Heart left ventricle (tissue), 16 donors: Measurements from ENCODE around the gene CASZ1. TPM values are rescaled to one million over a fixed set of nuclear protein-coding genes. Genes with fewer than 3 reads are reported as not detected.

Experiments
- ATAC-seq, 4 donors: fragments of 200-7000 bp; cut with Tn5 transposase; one replicate each; pipeline ENCODE4 v1.9.1; 2020 to 2022; ENCODE audit warnings: moderate library complexity in 4 of 4, mild to moderate bottlenecking in 3 of 4, moderate number of reproducible peaks in 1 of 4
- DNase-seq, 5 donors: peaks; one replicate each; pipeline ENCODE4 v3.0.0-alpha.2; 2020
- H3K27ac ChIP-seq, 12 donors: fragments of 200-600 bp; sonication (generic) in 4 of 12; one replicate each; pipeline versions ENCODE4 v1.5.0 to v1.8.0; 2016 to 2022; ENCODE audit warnings: mild to moderate bottlenecking in 2 of 12
- H3K27me3 ChIP-seq, 9 donors: fragments of 200-600 bp; sonication (generic) in 2 of 9; one replicate each; pipeline versions ENCODE4 v1.5.1 to v1.8.0; 2016 to 2022; ENCODE audit warnings: mild to moderate bottlenecking in 3 of 9
- H3K36me3 ChIP-seq, 9 donors: fragments of 200-600 bp; sonication (generic) in 2 of 9; one replicate each; pipeline versions ENCODE4 v1.5.0 to v1.8.0; 2018 to 2022; ENCODE audit warnings: mild to moderate bottlenecking in 2 of 9
- H3K4me1 ChIP-seq, 12 donors: fragments of 200-600 bp; sonication (generic) in 4 of 12; one replicate each; pipeline versions ENCODE4 v1.5.0 to v1.8.0; 2016 to 2022; ENCODE audit warnings: mild to moderate bottlenecking in 3 of 12
- H3K4me3 ChIP-seq, 12 donors: fragments of 200-600 bp; sonication (generic) in 4 of 12; one replicate each; pipeline versions ENCODE4 v1.5.0 to v1.8.0; 2017 to 2022; ENCODE audit warnings: mild to moderate bottlenecking in 9 of 12, moderate library complexity in 4 of 12
- H3K9me3 ChIP-seq, 12 donors: fragments of 200-600 bp; sonication (generic) in 4 of 12; one replicate each; pipeline versions ENCODE4 v1.5.0 to v1.8.0; 2016 to 2022; ENCODE audit warnings: mild to moderate bottlenecking in 1 of 12
- CTCF ChIP-seq, 12 donors: fragments of 200-600 bp; sonication (generic) in 4 of 12; IDR thresholded peaks; one replicate each; pipeline versions ENCODE4 v1.5.0 to v1.8.0; 2018 to 2022; ENCODE audit warnings: antibody characterized with exemption in 12 of 12, mild to moderate bottlenecking in 5 of 12
- POLR2A ChIP-seq, 2 donors: fragments of 450-650 bp; IDR thresholded peaks; one replicate each; pipeline ENCODE4 v1.6.1; 2017; ENCODE audit warnings: antibody characterized with exemption in 2 of 2, mild to moderate bottlenecking in 2 of 2, moderate library complexity in 2 of 2
- WGBS, 4 donors: extraction: QIAGEN DNeasy Blood & Tissue Kit in 2 of 4; methylation state at CpG; one replicate each; pipeline versions ENCODE4 v1.1.5 to v1.1.7; 2013 to 2018; 5-methylcytosine and 5-hydroxymethylcytosine counted together
- intact Hi-C, 10 donors: fragments of 100-400 bp; cut with DNase I; formaldehyde crosslinking; loops; one replicate each; pipeline versions ENCODE4 v1.11.1 to v1.14.2; 2022
- polyA plus RNA-seq, 2 donors: library from polyadenylated mRNA; stranded (reverse); fragments of 200-250 nt; gene quantifications; one replicate each; pipeline ENCODE4 v1.2.3, GENCODE V29; 2013
- total RNA-seq, 9 donors: library from RNA; depleted of rRNA in 2 of 9; stranded (reverse); fragments of >200 nt in 2 of 9; fragmentation: NEBNext Ultra II Directional in 3 of 9; extraction: Animal tissue kit (Norgen Biotek cat#: 25700) in 3 of 9; gene quantifications; one replicate each; pipeline versions ENCODE4 v1.1.0 to v1.2.4, GENCODE V29; 2016 to 2023
- donor health status: ischemic (EF 13 %, LVEDD 7.1; RV severe dilation, severe dysfunction).
- donor health status: healthy with polysubstance abuse.
- donor health status: DM: no; HTN: yes; CAD: no.
- donor health status: DM: no; HTN: no; CAD: no.
- donor health status: ischemic (EF 25% LVEDD 6.9; RV normal size, moderate dysfunction).
- donor health status: ischemic (EF 25% LVEDD 5.7; RV mildly dilated, moderate dysfunction).
- donor health status: healthy.
- donor health status: DM: yes; HTN: yes; CAD: no.
- donor health status: ischemic (EF 35%, LVEDD 5.7; RV mildly dilated, moderate dysfunction).
- donor health status: nonischemic (EF 11% LVEDD 7.7; RV severe dilation, severe dysfunction).
- donor health status: DM: yes; HTN: yes; CAD: no.
- donor health status: PGD.
- donor health status: ischemic (EF 29% LVEDD 5.4; RV normal size, mild dysfunction).
- donor health status: nonischemic (EF 23%, LVEDD 6.1; RV moderate dilation, normal function).

Gene CASZ1
- total and polyA plus RNA-seq, 11 donors: 28.8 to 84.9 (median 55.0) TPM

- Histone ChIP-seq H3K4me3 (no peak overlapping the region), H3K4me1 (peaks cover 0 to 71% (median 33%) of the 10 kb centered on the region in 12 donors), H3K9me3 (no peaks in the 10 kb centered on the region), H3K36me3 (no peaks in the 10 kb centered on the region), H3K27me3 (no peaks in the 10 kb centered on the region), H3K27ac (peak overlapping the region in 3 of 12 donors; percentile 82 to 87 (median 87))
- TF ChIP-seq CTCF (IDR thresholded peaks at IDR 0.05): no peak
- no peak for TF ChIP-seq POLR2A (IDR thresholded peaks at IDR 0.05)
- intact Hi-C loops: loop anchor here in 1 of 10 donors (5.0 kb wide), 1 partner anchor 42 kb away; no protein-coding TSS in a partner anchor
- no peak for ATAC-seq
- WGBS, 4 donors: 75 to 80% (median 77%) methylated on average over 25 to 31 of the region's 31 CpGs
- DNase-seq: no peak
Observed at GRCh38 chr1:10728595-10729410, 67.6 kb downstream of the CASZ1 start.

GRCh38 chr1:10727751-10728232 lies 68.7 kb downstream of the CASZ1 start:
- TF ChIP-seq POLR2A (IDR thresholded peaks at IDR 0.05) (no peak), CTCF (IDR thresholded peaks at IDR 0.05) (no peak)
- DNase-seq (peak in 4 of 5 donors; percentile 63 to 88 (median 75)), ATAC-seq (peak in 3 of 4 donors; percentile 24 to 30 (median 29))
- H3K27ac ChIP-seq: peak overlapping the region in 10 of 12 donors; percentile 60 to 100 (median 87)
- peaks cover 0 to 71% (median 38%) of the 10 kb centered on the region in 12 donors for H3K4me1 ChIP-seq
- intact Hi-C loops: loop anchor here in 1 of 10 donors (5.0 kb wide), 1 partner anchor 40 kb away; no protein-coding TSS in a partner anchor
- no peak overlapping the region for H3K4me3 ChIP-seq
- no peaks in the 10 kb centered on the region for H3K36me3 ChIP-seq
- H3K9me3 ChIP-seq: no peaks in the 10 kb centered on the region
- no peaks in the 10 kb centered on the region for H3K27me3 ChIP-seq
- 53 to 64% (median 60%) methylated on average over 16 of the region's 16 CpGs for WGBS, 4 donors

GRCh38 chr1:10726355-10726754 lies 70.1 kb downstream of the CASZ1 start:
- TF ChIP-seq CTCF (IDR thresholded peaks at IDR 0.05) (no peak), POLR2A (IDR thresholded peaks at IDR 0.05) (no peak)
- Histone ChIP-seq H3K9me3 (no peaks in the 10 kb centered on the region), H3K27me3 (no peaks in the 10 kb centered on the region), H3K4me1 (peaks cover 0 to 80% (median 41%) of the 10 kb centered on the region in 12 donors), H3K4me3 (no peak overlapping the region), H3K27ac (peak overlapping the region in 11 of 12 donors; percentile 60 to 100 (median 87)), H3K36me3 (no peaks in the 10 kb centered on the region)
- DNase-seq (peak; percentile 70 to 90 (median 82)), ATAC-seq (peak; percentile 26 to 64 (median 49))
- 50 to 82% (median 68%) methylated on average over 9 to 17 of the region's 17 CpGs for WGBS, 4 donors
- intact Hi-C loops: loop anchor here in 1 of 10 donors (5.0 kb wide), 1 partner anchor 39 kb away; no protein-coding TSS in a partner anchor
